ENCODE data around the gene ZNHIT6.
A peak's percentile ranks its signal among the peaks of the same experiment; 100 is the strongest.
"Not testable (repeated sequence)": the region's sequence is repeated elsewhere in the genome, so short reads cannot be mapped to it uniquely, and the experiment has no call there.

ZNHIT6 gene

DNA sequence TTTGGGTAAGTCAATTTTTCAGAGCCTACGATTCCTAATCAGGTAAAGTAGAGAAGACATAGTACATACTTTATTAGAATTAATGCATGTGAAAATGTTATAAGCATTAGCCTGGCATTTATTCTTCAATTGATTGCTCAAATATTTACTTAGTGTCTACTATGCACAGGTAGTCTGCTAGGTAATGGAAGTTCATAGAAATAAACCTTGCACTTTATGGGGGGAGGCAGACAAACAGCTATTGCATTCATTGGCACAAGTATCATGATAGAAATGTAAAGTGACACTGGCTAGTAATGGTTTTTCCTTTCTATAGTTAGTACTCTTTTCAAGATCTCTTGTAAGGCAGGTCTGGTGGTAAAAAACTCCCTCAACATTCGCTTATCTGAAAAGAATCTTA lies 44.9 kb downstream of the ZNHIT6 start:
- no peak for DNase-seq

DNA sequence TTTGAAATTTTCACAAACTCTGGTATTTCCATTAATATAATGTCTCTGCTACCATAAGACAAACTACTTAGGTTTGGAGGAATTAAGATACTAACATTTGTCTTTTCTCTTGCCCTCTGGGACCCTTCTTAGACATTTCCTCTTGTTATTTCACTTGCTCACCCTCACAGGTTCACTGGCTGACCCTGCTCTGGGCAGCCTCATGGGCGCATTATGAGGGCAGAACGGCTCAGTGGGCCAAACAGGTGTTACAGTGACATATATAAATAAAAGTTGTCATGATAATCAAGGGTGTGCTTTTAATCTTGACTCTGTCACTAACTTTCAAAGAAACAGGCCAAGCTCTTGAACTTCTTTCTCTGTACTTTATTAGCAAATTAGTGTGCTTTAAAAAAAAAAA lies 46.5 kb downstream of the ZNHIT6 start:
- DNase-seq, result no peak

DNA sequence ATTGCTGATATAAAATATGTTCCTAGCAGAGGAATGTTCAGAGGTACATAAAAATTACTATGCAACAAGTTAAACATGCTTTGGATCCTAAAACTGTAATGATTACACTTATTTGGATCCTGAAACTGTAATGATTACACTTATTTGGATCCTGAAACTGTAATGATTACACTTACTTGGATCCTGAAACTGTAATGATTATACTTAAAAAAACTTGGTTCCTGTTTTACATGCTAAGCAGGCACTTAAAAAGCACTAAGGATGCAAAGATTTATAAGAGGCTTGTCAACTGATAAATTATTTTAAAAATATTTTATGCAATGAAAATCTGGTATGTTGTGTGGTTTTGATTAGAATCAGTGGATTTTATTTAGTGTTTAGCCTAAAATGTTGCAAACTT lies 47.7 kb downstream of the ZNHIT6 start:
- DNase-seq, result no peak

DNA sequence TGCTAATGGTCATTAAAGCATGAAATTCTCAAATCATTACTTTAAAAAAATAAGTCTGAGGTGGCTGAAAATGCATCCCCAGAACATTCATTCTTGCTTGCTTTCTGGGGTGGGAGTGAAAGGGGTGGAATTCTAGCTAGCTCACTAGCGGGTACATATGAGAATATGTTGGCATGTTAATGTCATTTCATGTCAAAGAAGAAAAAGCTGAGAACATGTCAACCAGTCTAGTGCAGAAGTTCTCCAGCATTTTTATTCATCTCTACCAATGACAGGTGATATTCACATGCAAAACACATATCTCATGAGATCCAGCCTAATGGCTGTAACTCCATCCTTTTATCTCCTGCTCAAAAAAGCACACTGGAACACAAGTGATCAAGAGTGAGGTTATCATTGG lies 49.1 kb downstream of the ZNHIT6 start:
- DNase-seq, result no peak

DNA sequence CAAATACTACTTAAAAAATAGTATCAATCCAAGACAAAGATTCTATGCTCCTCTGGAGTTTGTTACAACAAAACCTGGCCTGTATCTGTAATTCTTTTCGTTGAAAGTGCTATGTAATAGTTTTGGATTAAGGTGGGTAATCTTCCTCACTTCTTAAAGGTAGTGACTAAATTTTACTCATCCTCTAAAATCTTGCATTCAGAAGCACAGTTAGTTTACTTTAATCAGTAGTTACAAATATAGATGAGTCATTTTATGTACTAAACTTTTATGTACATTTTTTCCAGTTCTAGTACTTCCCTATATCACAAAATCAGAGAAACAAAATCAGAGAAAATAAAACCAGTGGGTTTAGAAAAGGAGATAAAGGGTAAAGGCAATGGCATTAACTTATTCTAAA lies 51.3 kb downstream of the ZNHIT6 start:
- no peak for DNase-seq

DNA sequence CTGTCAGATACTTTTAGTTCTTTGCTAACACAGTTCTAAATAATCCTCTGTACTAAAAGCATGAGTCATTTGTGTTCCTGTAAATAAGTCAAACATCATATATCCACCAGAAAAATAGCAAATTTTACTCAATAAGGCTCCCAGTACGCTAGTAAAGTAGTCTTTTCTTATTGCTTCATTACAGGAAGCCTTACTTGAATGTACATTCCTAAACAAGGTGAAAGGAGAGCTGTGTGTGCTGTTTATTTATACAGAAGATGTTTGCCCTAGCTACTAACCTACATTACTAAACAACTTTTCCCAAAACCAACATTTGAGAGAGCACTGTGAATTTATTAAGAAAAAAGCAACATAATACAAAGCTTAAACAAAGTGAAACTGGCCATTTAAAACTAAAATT lies 52.0 kb downstream of the ZNHIT6 start:
- DNase-seq, result no peak

DNA sequence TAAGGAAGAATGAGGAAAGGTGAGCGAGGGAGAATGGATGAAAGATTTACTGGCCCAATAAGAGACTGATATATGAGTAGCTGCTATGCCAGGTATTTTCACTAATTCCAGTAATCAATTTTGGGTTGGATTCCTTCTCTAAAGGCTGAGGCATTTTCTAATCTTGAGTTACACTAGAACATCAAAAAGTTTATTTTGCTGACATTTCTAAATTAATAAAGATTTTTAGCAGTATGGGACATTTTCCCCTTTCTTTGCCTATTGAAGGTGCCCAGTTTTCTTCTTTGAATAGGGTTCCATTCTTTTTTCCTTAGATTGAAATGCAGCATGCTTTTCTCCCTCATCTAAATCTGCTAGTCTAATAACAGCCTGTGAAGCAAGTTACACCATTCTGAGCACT lies 52.9 kb downstream of the ZNHIT6 start:
- DNase-seq, result no peak

DNA sequence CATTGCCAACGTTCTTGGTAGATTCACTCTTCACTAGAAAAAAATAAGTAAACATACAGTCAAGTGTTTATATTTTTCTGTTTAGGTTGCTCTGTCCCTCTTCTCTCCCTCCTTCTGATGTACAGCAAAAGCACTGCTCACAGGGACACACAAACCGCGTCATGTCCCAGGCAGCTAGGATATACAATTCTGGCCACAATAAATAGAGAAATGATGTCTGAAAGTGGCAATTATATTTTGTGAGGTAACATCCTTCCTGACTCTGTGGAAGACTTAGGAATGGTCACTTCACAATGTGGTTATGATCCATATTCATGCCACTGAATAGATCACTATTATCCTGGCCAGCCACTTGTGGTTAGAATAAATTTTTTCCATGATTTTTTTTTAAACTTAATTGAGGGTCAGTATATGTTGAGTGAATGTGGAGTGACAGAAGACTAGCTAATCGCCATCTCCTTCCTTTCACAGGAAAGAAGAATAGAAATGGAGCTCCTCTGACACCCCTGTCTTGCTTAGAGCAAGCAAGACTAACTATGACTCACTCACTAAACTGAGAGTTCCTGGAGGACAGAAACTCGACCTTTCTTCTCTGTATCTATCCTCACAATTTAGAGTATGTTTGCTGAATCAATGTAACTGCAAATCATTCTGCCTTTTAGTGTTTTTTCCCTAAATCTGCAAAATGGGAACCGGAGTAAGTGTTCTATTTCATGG lies 54.0 kb downstream of the ZNHIT6 start:
- no peak for DNase-seq

DNA sequence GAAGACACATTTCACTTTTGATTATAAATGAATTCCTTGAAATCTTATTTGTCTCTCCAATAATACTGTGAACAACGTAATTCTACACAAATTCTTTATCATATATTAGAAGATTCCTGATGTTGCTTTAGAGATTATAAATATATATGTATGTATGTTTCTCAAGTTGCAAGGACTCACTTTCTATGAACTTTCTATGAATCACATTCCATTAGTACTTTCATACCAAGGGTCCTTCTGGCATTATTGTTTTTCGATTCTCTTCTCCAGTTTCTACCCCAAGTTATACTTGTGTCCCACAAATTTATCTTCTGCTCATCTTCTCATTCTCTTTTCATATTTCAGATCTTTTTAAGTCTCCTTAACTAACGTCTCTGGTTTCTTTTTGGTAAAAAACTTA lies 55.9 kb downstream of the ZNHIT6 start:
- no peak for DNase-seq

DNA sequence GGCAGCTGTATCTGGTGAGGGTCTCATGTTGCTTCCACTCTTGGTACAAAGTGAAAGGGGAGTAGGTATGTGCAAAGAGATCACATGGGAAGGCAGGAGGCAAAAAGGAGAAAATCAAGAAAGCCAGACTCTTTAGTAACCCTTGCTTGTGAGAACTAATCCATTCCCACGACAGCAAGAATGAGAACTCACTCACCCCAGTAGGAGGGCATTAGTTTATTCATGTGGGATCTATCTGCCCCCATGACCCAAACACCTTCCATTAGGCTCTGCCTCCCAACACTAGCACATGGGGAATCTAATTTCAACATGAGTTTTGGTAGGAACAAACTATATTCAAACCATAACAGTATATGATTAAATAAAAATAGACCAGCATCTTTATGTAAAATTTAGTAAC lies 57.6 kb downstream of the ZNHIT6 start:
- DNase-seq, result no peak

DNA sequence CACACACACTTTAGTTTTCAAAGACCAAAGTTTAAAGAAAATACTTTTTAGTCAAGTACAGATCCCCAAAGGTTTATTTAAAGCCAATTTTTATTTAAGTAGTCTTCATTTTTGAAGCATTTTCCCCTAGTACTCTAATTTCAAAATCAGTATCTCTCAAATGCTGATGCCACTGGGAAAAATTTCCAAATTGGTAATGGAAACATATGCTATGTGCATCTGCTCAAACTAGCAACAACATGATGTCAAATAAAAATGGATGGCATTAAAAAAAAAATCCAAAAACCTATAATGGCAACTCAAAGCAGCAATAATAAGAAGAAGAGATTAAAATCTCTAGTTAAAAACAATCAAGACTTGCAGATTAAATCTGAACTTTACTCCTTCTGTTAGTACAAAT lies 58.6 kb downstream of the ZNHIT6 start:
- DNase-seq, result no peak

DNA sequence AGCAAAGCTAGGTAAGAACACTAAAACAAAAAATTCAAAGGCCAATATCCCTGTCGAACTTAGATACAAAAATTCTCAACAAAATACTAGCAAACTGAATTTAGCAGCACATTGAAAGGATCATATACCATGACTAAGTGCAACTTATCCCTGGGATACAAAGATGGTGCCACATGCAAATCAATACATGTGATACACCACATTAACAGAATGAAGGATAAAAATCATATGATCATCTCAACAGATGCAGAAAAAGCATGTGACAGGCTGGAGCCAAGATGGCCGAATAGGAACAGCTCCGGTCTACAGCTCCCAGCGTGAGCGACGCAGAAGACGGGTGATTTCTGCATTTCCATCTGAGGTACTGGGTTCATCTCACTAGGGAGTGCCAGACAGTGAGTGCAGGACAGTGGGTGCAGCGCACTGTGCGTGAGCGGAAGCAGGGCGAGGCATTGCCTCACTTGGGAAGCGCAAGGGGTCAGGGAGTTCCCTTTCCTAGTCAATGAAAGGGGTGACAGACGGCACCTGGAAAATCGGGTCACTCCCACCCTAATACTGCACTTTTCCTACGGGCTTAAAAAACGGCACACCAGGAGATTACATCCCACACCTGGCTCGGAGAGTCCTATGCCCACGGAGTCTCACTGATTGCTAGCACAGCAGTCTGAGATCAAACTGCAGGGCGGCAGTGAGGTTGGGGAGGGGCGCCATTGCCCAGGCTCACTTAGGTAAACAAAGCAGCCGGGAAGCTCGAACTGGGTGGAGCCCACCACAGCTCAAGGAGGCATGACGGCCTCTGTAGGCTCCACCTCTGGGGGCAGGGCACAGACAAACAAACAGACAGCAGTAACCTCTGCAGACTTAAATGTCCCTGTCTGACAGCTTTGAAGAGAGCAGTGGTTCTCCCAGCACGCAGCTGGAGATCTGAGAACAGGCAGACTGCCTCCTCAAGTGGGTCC lies 66.4 kb downstream of the ZNHIT6 start:
- DNase-seq, result peak; percentile 74

DNA sequence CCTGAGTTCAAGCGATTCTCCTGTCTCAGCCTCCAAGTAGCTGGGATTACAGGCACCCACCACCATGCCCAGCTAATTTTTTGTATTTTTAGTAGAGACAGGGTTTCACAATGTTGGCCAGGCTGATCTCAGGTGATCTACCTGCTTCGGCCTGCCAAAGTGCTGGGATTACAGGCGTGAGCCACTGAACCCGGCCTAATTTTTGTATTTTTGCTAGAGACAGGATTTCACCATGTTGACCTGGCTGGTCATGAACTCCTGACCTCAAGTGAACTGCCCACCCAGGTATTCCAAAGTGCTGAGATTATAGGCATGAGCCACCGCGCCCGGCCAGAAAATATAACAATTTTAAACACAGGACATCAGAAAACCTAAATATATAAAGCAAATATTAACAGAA lies 68.3 kb downstream of the ZNHIT6 start:
- DNase-seq, result not testable (repeated sequence)

DNA sequence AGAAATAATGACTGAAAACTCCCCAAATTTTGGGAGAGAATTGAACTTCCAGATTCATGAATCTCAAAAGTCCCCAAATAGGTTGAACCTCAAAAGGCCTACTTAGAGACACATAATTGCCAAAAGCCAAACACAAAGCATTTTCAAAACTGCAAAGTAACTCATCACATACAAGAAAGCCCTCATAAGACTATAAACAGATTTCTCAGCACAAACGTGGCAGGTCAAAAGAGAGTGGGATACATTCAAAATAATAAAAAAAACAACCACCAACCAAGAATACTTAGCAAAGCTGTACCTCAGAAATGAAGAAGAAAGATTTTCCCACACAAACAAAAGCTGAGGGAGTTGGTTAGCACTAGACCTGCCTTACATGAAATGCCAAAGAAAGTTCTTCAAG lies 69.8 kb downstream of the ZNHIT6 start:
- no peak for DNase-seq

DNA sequence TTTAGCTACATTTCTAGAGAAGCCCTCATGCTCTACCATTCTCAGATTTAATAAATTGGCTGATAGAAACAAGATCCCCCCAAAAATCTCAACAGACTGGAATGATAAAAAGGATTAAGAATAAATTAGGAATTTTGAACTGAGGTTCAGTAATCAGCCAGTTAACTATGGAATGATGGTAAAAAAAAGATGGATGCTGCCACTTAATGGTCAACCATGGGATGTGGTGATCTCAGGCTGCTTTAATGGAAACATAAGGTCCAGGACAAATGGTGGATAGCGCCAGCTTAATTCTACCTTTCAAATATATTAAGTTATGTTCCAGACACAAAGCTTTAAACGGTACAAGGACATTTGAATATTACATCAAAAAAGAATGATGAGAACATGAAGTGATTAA lies 77.7 kb downstream of the ZNHIT6 start:
- DNase-seq, result no peak

DNA sequence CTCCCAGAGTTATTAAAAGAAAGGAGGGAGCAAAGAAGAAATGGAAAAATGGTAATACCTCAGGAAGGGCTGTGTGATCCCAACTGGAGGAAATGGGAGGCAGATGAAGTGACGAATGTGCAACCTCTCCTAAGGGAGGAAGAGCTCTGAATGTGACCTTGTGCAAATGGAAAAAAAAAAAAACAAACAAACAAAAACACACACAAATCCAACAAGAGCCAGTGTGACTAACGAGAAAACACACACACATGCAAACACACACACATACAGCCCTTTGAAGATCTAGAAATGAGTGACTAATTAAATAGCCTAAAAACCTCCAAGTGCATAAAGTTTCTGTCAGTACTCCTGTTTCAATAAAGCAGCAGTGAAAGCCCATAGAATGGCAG lies 78.7 kb downstream of the ZNHIT6 start:
- DNase-seq, result no peak

DNA sequence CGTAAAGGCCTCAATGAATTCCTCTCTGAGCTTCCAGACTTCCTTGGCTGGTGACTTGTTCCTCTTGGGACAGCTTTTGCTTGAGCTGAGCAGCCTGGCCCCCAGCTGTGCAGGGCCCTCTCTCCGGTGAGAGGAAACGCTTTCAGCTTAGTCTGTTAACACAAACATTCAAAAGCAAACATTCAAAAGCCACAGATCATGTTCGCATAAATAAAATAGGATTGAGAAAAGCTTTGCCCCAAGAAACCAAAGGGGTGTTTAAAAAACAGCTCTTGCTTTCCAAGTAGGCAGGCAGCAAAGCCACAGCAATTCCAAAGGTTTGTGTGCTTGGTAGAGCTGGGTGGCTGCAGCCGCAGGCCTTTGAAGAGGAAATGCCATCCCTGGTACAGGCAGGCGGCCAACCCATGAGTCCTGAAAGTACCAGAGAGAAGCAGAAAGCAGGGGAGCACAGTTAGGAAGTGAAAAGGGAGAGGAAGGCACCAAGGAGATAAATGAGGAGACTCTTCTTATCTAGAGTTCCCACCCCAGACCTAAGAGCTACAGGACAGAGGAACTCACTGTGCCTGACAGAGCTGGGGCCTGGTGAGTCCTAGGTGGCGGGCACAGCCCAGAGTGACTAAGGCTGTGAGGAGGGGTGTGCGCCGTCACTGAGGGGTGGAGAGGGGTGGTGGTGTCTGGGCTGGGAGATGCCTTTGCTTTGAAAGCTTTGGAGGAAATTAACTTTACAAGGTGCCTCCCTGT lies 79.3 kb downstream of the ZNHIT6 start:
- DNase-seq, result peak; percentile 67

DNA sequence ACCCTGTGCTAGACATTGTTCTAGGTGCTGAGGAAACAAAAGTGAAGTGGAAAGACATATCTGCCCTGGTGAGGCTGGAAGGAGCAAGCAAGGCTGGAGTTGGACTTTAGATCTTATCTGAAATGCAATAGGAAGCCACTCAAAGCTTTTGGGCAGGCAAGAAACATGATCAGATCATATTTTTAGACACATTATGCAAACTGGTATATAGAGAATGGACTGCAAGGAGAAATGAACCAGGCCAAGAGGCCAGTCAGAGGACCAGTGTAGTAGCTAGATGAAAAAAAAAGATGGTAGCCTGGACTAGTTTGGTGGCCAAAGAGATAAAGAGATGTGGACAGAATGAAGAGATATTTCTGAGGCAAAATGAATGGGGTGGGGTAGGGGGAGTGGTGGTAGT lies 81.4 kb downstream of the ZNHIT6 start:
- no peak for DNase-seq

DNA sequence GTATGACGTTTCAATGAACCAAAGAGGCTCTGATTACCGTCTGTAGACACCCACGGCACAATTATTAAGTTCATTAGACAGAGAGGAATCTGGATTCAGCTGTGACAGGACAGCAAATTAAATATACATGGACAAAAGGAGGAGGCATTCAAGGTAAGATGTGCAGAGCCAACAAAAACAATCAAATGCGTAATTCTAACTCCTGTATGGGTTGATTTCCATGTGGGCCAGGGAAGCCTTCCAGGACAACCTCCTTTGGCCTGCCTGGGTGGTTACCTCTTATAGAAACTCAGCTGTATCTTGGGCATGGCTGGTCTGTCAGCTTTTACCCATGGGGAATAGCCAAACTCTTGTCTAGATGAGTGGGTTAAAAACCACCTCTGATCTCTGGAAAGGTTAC lies 83.9 kb downstream of the ZNHIT6 start:
- DNase-seq, result no peak

DNA sequence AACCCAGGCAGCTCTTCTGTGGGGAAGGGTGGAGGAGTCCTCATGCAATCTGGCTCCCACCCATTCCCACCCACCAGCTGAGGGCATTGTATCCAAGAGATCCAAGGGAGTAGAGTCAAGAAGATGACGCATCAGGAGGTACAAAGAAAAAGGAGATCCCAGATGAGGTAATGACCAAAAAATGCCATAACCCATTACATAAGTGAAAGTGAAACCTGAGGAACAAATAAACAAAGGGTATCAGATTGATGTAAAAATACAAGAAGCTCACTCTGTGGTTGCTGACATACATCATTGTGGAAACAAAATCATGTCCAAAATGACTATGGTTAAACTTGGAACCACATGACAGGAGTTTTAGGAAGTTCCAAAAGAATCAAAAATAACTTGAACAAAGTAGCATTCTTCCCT lies 85.2 kb downstream of the ZNHIT6 start:
- DNase-seq, result no peak

DNA sequence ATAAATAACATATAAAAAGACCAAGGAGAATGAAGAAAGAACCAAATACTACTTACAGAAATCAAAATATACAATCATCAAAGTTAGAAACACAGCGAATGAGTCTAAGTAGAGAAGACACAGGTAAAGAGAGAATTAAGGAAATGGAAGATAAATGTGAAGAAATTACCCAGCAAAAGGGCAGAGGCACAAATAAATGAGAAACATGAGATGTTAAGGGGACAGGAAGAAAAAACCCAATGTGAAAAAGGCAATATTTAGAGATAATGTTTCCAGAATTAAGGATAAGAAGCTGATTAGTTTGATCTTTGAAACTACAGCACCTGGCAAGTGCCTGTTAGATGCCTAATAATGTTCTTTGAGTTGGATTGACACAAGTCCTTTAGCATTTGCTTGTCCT lies 86.8 kb downstream of the ZNHIT6 start:
- DNase-seq, result no peak

DNA sequence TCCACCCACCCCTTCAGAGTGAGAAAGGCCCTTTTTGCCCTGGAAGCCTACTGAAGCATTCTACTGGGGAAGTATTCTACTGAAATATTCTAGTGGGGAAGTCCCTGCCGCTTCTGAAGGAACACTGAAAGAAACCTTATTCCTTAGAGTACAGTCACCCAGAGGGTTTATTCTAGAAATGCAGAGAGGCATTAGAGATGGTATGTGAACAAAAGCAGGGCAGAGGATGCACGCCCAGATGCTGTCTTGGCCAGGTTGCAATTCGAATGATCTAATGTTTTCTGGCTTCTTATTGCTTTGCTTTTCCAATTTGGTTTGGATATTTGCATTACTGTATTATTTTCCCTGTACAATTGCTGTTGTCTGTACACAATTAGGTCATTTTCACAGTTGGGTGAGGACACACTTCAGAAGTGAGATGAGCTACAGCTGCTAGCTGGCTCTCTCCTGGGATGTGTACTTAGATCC lies 90.6 kb downstream of the ZNHIT6 start:
- DNase-seq, result no peak

DNA sequence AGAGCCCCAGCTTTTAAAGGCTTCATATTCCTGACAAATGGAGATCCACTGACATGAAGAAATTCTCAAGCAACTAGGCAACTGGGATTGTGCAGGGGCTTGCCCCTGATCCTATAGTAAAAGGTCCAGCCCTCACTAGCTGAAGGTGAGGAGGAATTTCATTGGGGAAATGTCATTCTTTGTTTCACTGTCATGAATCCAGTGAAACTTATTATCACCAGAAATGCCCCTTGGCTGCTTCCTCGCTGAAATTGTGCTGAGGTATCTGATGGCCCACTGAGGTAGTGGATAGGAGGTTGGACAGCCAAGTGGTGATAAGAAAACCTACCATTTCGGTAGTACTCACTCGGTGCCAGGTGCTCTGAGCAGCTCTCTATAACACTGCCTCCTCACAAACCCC lies 91.5 kb downstream of the ZNHIT6 start:
- no peak for DNase-seq

DNA sequence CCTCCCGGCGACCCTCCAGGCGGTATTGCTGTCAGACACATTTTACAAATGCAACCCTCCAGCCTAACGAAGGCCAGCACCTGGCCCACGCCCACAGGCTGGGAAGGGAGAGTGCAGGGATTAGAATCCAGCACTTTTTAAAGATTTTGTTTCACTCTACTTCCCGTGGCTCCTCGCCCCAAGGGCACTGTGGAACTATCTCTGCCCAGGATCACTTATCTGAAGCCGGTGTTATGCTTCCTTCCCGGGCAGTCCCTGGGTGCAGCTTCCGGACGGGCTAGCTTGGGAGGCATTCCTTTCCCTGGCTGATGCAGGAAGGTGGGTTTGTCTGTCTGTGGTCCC lies 91.9 kb downstream of the ZNHIT6 start:
- DNase-seq, result no peak
